Parathyroid adenoma (tissue), 2 donors: ENCODE measurements around the gene DCP1A.

Source experiments
- H2AFZ ChIP-seq: fragments of 300-600 bp; sonication (generic); one replicate; pipeline ENCODE4 v1.7.0; 2017; ENCODE audit warnings: antibody characterized with exemption, mild to moderate bottlenecking
- H3K27ac ChIP-seq: fragments of 300-600 bp; sonication (generic); one replicate; pipeline ENCODE4 v1.7.0; 2017
- H3K27me3 ChIP-seq: fragments of 300-600 bp; sonication (generic); one replicate; pipeline ENCODE4 v1.7.0; 2017; ENCODE audit warnings: low read length; ENCODE audit not compliant: control insufficient read depth, insufficient read depth
- H3K36me3 ChIP-seq: fragments of 300-600 bp; sonication (generic); one replicate; pipeline ENCODE4 v1.7.0; 2017; ENCODE audit warnings: low read length; ENCODE audit not compliant: control insufficient read depth, insufficient read depth
- H3K4me1 ChIP-seq: fragments of 300-600 bp; sonication (generic); one replicate; pipeline ENCODE4 v1.7.0; 2017; ENCODE audit warnings: control low read depth
- H3K4me2 ChIP-seq: fragments of 300-600 bp; sonication (generic); one replicate; pipeline ENCODE4 v1.7.0; 2017; ENCODE audit warnings: low read length
- H3K4me3 ChIP-seq: fragments of 300-600 bp; sonication (generic); one replicate; pipeline ENCODE4 v1.7.0; 2017; ENCODE audit warnings: low read depth, low read length
- H3K79me2 ChIP-seq: fragments of 300-600 bp; sonication (generic); one replicate; pipeline ENCODE4 v1.7.0; 2017; ENCODE audit warnings: control low read depth
- H3K9ac ChIP-seq: fragments of 300-600 bp; sonication (generic); one replicate; pipeline ENCODE4 v1.7.0; 2017; ENCODE audit warnings: mild to moderate bottlenecking
- H3K9me3 ChIP-seq: fragments of 300-600 bp; sonication (generic); one replicate; pipeline ENCODE4 v1.7.0; 2017; ENCODE audit warnings: low read length; ENCODE audit not compliant: control insufficient read depth
- TF ChIP-seq, protein P1 (sequence below): fragments of 300-600 bp; sonication (generic); IDR thresholded peaks from one replicate; pipeline ENCODE4 v1.7.0; 2017; ENCODE audit warnings: antibody characterized with exemption, mild to moderate bottlenecking
- donor health status: primary hyperparathyroidism.

The DCP1A gene

DNA sequence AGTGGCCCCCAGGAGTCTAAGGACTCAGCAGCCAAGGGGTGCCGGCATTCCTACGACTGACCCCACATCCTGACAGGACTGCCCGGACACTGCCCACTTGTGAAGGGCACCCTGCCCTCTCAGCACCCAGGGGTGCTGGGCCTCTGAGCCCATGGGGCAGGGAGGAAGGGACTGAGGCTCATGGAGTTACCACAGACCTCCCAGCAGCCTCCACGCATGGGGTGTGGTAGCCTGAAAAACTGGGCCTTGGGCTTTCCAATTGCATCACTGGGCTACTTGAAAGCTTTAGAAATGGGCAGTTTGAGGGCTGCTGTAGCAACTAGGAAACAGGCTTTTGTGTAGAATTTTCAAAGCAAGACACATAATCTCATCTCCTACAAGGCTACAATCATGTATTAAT, 104.7 kb downstream of the DCP1A start:
- Histone ChIP-seq H3K4me3 (no peak overlapping the region), H3K9me3 (no peaks in the 10 kb centered on the region), H3K27ac (no peak overlapping the region), H3K27me3 (no peaks in the 10 kb centered on the region), H3K4me2 (no peak overlapping the region), H2AFZ (no peak overlapping the region), H3K4me1 (no peaks in the 10 kb centered on the region), H3K79me2 (peaks cover 14% of the 10 kb centered on the region), H3K9ac (no peak overlapping the region), H3K36me3 (no peaks in the 10 kb centered on the region)
- TF ChIP-seq, protein P1, sequence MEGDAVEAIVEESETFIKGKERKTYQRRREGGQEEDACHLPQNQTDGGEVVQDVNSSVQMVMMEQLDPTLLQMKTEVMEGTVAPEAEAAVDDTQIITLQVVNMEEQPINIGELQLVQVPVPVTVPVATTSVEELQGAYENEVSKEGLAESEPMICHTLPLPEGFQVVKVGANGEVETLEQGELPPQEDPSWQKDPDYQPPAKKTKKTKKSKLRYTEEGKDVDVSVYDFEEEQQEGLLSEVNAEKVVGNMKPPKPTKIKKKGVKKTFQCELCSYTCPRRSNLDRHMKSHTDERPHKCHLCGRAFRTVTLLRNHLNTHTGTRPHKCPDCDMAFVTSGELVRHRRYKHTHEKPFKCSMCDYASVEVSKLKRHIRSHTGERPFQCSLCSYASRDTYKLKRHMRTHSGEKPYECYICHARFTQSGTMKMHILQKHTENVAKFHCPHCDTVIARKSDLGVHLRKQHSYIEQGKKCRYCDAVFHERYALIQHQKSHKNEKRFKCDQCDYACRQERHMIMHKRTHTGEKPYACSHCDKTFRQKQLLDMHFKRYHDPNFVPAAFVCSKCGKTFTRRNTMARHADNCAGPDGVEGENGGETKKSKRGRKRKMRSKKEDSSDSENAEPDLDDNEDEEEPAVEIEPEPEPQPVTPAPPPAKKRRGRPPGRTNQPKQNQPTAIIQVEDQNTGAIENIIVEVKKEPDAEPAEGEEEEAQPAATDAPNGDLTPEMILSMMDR = no peak

DNA sequence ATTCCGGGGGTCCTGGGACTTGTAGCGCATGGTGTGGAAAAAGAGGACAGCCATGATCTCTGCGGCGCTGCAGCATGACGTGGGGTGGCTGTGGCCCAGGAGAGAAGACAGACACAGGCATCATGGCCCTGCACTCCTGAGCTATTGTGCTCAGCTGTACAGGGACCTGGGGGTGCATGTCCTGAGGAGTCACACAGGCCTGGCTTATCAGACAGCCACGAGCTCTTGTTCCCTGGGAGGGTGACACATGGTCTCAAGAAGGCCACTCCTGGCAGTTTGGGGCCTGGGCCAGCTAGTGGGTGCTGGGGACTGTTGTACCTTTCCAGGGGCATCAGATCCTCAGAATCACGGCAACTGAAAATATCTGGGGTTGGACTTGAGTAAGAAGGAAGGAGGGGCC, 105.2 kb downstream of the DCP1A start:
- H3K27ac ChIP-seq = no peak overlapping the region
- TF ChIP-seq, protein P1 = no peak
- no peaks in the 10 kb centered on the region for H3K4me1 ChIP-seq
- no peak overlapping the region for H3K4me2 ChIP-seq
- H3K27me3 ChIP-seq = no peaks in the 10 kb centered on the region
- H3K79me2 ChIP-seq = peaks cover 13% of the 10 kb centered on the region
- H3K4me3 ChIP-seq = no peak overlapping the region
- H3K36me3 ChIP-seq = no peaks in the 10 kb centered on the region
- H3K9me3 ChIP-seq = no peaks in the 10 kb centered on the region
- no peak overlapping the region for H3K9ac ChIP-seq
- no peak overlapping the region for H2AFZ ChIP-seq

DNA sequence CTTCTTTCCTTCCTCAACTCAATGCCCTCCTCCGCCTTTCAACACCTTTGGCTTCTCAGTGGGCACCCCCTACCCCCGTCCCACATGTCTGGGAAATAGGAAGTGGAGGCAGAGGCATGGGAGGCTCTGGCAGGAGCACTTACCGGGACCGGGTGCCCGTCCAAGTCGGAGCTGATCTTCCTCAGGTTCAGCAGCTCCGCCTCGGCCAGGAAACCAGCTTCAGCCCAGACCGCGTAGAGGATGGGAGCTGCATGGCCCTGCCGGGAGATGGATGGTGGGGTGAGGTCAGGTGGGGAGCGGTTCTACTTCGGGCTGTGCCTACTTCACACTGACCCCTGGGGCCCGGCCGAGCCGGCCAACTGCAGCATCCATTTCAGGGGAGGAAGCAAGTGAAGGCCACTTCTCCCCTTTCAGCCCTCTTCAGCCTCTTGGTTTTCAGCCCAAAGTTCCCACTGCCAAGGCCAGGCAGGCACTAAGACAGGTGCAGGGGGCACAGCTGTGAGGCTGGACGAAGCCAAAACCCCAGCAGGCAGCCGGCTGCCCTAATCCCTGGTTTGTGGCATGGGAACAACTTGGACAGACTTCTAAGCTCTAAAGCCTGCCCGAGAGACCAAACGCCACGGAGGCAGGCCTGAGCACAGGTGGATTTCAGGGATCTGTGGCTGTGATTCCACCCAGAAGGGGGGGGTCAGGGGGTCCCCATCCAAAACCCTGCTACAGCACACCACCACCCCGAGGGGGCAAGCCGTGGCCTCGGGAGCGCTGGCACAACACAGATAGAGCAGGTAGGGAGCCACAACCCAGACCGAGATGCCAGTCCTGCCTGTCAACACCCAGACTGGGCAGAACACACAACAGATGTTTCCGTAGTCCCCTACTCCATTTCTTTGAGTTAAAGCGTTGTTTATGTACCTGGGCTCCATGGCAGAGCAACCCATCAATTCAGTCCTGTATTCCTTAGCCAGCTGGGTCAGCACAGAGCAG, 106.1 kb downstream of the DCP1A start:
- H3K27ac ChIP-seq = no peak overlapping the region
- no peaks in the 10 kb centered on the region for H3K27me3 ChIP-seq
- H3K9ac ChIP-seq = no peak overlapping the region
- no peak overlapping the region for H3K4me2 ChIP-seq
- no peak overlapping the region for H2AFZ ChIP-seq
- H3K36me3 ChIP-seq = no peaks in the 10 kb centered on the region
- TF ChIP-seq, protein P1 = no peak
- H3K9me3 ChIP-seq = no peaks in the 10 kb centered on the region
- no peak overlapping the region for H3K4me3 ChIP-seq
- H3K79me2 ChIP-seq = peaks cover 10% of the 10 kb centered on the region
- H3K4me1 ChIP-seq = no peaks in the 10 kb centered on the region

- H3K27ac ChIP-seq = no peak overlapping the region
- no peaks in the 10 kb centered on the region for H3K27me3 ChIP-seq
- TF ChIP-seq, protein P1 = no peak
- no peak overlapping the region for H2AFZ ChIP-seq
- no peak overlapping the region for H3K4me2 ChIP-seq
- H3K36me3 ChIP-seq = no peaks in the 10 kb centered on the region
- H3K4me3 ChIP-seq = no peak overlapping the region
- H3K9me3 ChIP-seq = no peaks in the 10 kb centered on the region
- no peak overlapping the region for H3K9ac ChIP-seq
- no peaks in the 10 kb centered on the region for H3K4me1 ChIP-seq
- peaks cover 4% of the 10 kb centered on the region for H3K79me2 ChIP-seq
Observed at GRCh38 chr3:53239800-53240199, 107.5 kb downstream of the DCP1A start.
